GM06990 (cell line): ENCODE results near the gene PSMB2.

ENCODE experiments used
- DNase-seq: peaks from one replicate; pipeline ENCODE4 v3.0.0-alpha.2; 2011; ENCODE audit not compliant: insufficient read length; ENCODE audit errors: extremely low read depth
- H3K27me3 ChIP-seq: replicated peaks from 2 replicates; pipeline ENCODE4 v1.6.0; 2011; ENCODE audit warnings: low read length; ENCODE audit not compliant: control insufficient read depth, insufficient read depth
- H3K36me3 ChIP-seq: 2 replicates; pipeline ENCODE4 v1.5.1; 2011; ENCODE audit warnings: low read length; ENCODE audit not compliant: control insufficient read depth, insufficient read depth
- H3K4me3 ChIP-seq: replicated peaks from 2 replicates; pipeline ENCODE4 v1.5.1; 2011; ENCODE audit warnings: low read depth, mild to moderate bottlenecking, control low read depth, low read length
- TF ChIP-seq, protein P1 (sequence below): IDR thresholded peaks from 2 replicates; pipeline ENCODE4 v1.5.1; 2011; ENCODE audit warnings: low read length, control low read depth, mild to moderate bottlenecking, inconsistent platforms; ENCODE audit not compliant: insufficient read depth, poor library complexity, severe bottlenecking

PSMB2 gene

DNA sequence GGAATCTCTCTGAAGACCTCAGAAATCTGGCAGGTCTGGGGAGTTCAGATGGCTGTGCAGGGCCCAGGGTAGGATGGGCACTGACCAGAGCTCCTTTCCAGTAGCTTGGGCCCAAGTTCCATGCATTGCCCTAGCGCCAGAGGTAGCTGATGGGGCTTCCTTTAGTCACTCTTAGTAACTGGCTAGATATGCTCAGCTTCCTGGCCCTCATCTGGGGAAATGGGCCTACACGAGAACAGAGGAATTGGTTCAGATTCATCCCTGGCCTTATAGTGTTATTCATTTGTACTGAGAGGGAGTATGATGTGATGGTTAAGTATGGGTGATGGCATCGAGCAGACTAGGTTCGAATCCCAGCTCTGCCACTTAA lies 15.5 kb upstream of the PSMB2 start:
- no peak for DNase-seq
- no peaks in the 10 kb centered on the region for H3K36me3 ChIP-seq
- H3K27me3 ChIP-seq: no peaks in the 10 kb centered on the region
- TF ChIP-seq, protein P1, sequence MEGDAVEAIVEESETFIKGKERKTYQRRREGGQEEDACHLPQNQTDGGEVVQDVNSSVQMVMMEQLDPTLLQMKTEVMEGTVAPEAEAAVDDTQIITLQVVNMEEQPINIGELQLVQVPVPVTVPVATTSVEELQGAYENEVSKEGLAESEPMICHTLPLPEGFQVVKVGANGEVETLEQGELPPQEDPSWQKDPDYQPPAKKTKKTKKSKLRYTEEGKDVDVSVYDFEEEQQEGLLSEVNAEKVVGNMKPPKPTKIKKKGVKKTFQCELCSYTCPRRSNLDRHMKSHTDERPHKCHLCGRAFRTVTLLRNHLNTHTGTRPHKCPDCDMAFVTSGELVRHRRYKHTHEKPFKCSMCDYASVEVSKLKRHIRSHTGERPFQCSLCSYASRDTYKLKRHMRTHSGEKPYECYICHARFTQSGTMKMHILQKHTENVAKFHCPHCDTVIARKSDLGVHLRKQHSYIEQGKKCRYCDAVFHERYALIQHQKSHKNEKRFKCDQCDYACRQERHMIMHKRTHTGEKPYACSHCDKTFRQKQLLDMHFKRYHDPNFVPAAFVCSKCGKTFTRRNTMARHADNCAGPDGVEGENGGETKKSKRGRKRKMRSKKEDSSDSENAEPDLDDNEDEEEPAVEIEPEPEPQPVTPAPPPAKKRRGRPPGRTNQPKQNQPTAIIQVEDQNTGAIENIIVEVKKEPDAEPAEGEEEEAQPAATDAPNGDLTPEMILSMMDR: no peak
- no peak overlapping the region for H3K4me3 ChIP-seq

DNA sequence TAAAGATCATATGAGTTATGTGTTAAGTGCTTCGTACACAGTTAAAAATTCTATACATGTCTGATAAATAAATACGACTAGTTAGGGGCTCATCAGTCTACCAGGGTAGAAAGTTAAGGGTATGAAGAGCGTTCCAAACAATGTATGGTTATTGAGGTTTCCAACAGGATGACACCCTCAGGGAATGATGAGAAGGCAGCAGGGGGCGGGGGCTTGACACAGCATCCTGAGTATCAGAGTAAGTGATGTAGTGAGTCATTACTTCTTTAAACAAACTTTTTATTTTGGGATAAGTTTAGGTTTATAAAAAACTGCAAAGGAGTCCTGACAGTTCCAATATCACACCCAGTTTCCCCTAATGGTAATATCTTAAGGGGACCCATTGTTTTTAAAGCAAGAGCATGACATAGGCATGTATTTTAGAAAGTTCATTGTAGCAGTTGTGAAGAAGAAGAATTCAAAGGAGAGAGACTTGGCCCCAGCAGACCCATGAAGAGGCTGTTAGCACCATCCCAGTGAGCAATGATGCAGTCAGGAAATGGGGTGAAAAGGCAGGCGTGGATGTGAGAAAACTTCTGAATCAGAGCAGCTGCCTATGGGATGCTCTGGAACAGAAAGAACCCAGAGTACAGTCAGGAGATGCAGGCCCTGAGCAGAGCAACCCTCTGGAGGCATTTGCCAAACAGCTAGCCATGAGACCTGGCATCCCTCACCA lies 15.0 kb upstream of the PSMB2 start:
- TF ChIP-seq, protein P1: no peak
- Histone ChIP-seq H3K4me3 (no peak overlapping the region), H3K27me3 (no peaks in the 10 kb centered on the region), H3K36me3 (no peaks in the 10 kb centered on the region)
- no peak for DNase-seq

DNA sequence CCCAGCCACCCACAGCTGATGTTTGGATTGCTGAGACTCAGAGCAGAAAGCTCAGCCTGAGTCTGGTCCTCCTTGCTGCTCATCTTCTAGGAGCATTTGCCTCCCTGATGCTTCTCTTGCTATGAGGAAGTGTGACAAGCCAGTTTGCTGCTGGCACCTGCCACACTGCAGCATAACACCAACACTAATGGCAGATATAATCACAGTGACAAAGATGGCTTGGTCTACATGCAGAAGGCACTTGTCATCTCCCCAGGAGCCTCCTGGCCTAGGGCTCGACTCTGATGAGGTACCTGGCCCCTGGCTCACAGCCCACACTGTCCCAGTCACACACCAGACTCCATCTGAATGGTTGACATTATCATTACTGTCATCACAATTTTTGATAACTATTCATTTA lies 13.9 kb upstream of the PSMB2 start:
- DNase-seq: no peak
- H3K36me3 ChIP-seq: no peaks in the 10 kb centered on the region
- H3K27me3 ChIP-seq: no peaks in the 10 kb centered on the region
- no peak overlapping the region for H3K4me3 ChIP-seq
- TF ChIP-seq, protein P1: no peak

DNA sequence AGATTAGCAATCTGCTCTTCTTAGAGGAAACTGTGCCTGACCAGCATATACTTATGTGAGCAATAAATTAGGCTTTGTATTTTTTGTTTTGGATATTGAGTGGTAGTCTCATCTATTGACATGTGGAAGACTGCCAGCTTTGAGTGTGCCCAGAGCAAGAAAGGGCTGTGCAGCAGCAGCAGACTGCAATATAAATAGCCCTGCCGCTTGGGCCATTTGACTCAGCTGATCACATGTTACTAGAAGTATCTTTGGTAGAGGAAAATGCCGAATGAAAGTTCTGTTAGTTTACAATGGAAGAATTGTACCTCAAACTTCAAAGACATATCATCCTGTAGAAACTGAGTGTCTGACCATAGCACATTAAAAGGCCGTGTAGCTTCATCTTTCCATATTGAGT lies 9.1 kb upstream of the PSMB2 start:
- H3K36me3 ChIP-seq: no peaks in the 10 kb centered on the region
- H3K27me3 ChIP-seq: no peaks in the 10 kb centered on the region
- no peak for DNase-seq
- no peak overlapping the region for H3K4me3 ChIP-seq
- TF ChIP-seq, protein P1: no peak

DNA sequence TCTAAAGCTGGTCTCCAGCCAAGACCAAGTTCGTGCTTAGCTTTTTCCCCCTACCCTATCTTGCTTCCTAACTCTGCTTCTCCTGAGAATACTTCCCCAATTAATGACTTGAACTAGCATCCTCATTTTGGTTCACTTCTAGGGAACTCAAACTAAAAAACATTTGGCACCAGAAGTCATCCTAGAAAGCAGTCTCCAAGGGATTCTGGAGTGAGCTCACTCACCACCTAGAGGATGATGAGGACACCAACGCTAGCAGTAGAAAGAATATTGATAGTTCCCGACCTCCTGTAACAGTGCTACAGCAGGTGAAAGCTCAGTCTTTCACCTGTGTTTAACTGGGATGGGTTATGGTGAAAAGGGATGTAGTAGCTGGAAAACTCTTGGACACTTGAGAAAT lies 4.7 kb upstream of the PSMB2 start:
- Histone ChIP-seq H3K27me3 (no peaks in the 10 kb centered on the region; the same call in 1 of the 2 replicates), H3K4me3 (no peak overlapping the region), H3K36me3 (no peaks in the 10 kb centered on the region)
- no peak for DNase-seq
- TF ChIP-seq, protein P1: no peak

DNA sequence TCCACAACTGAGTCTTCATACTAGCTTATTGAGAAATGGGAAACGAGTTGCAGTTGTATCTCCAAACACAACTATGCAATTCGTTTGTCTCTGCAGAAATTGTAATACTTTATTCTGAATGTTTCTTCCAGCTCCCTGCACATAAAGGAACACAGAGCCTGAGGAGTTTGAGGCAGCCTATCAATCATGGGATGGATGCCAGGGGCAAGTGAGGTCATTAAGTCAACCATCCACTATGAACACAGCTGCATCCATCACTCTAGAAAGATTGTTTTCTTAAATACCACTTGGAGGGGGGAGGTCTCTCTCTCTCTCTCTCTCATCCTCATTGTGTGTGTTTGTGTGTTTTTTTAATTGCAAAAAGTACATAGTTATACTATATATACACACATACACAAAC lies 2.9 kb upstream of the PSMB2 start:
- no peak overlapping the region for H3K4me3 ChIP-seq
- TF ChIP-seq, protein P1: no peak
- H3K36me3 ChIP-seq: no peaks in the 10 kb centered on the region
- H3K27me3 ChIP-seq: no peaks in the 10 kb centered on the region; the same call in 1 of the 2 replicates
- no peak for DNase-seq
